NCI-H510A treated with DMSO at 0.1 percent for 48 hours (cell line): ENCODE data around the gene TLE6.
"Not testable (repeated sequence)": the region's sequence is repeated elsewhere in the genome, so short reads cannot be mapped to it uniquely, and the experiment has no call there.

Experiments
- DNase-seq: peaks from one replicate; lab custom pipeline; 2025; lab: John Stamatoyannopoulos, UW

TLE6 gene

GRCh38 chr19:2974342-2975041 lies 2.9 kb upstream of the TLE6 start:
- DNase-seq: no peak

GRCh38 chr19:2976609-2977000 lies 759 bp upstream of the TLE6 start:
- no peak for DNase-seq

GRCh38 chr19:2977746-2978138 lies 378 bp downstream of the TLE6 start:
- DNase-seq: no peak

GRCh38 chr19:2978166-2978767 lies 903 bp downstream of the TLE6 start:
- no peak for DNase-seq

- no peak for DNase-seq
Measured at GRCh38 chr19:2978772-2979171, 1.4 kb downstream of the TLE6 start.

DNA sequence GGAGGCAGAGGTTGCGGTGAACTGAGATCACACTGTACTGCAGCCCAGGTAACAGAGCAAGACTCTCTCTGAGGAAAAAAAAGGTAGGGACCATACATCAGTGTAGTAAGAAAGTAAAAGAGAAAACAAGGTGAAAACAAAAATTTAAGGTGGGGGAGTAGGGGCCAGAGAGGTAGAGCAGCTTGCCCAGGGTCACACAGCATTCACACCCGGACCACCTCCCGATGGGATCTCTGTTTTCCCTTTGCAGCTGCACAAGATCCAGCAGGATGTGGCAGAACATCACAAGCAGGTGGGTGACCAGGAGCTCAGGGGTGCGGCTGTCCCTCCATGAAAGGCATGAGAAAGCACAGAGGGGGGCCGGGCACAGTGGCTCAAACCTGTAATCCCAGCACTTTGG lies 4.5 kb downstream of the TLE6 start:
- no peak for DNase-seq

DNA sequence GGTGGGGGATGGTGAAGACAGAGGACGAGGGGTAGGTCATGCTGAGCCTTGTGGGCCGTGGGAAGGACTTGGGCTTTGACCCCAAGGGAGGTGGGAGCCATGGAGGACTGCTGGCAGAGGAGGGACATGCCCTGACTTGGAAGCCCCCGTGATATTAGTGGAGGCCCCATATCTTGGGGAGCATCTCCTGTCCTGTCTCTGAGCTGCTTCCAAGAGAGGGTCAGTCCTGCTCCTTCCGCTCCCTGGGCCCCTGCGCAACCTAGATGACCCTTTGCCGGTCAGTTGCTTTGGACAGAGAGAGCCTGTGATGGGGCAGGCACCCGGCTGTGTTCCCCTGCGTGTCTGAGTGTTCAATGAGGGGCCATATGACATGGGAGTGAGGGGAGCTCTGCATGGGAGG lies 5.2 kb downstream of the TLE6 start:
- DNase-seq: no peak

- DNase-seq: peak; percentile 4
Measured at GRCh38 chr19:2982983-2983350, 5.6 kb downstream of the TLE6 start.

DNA sequence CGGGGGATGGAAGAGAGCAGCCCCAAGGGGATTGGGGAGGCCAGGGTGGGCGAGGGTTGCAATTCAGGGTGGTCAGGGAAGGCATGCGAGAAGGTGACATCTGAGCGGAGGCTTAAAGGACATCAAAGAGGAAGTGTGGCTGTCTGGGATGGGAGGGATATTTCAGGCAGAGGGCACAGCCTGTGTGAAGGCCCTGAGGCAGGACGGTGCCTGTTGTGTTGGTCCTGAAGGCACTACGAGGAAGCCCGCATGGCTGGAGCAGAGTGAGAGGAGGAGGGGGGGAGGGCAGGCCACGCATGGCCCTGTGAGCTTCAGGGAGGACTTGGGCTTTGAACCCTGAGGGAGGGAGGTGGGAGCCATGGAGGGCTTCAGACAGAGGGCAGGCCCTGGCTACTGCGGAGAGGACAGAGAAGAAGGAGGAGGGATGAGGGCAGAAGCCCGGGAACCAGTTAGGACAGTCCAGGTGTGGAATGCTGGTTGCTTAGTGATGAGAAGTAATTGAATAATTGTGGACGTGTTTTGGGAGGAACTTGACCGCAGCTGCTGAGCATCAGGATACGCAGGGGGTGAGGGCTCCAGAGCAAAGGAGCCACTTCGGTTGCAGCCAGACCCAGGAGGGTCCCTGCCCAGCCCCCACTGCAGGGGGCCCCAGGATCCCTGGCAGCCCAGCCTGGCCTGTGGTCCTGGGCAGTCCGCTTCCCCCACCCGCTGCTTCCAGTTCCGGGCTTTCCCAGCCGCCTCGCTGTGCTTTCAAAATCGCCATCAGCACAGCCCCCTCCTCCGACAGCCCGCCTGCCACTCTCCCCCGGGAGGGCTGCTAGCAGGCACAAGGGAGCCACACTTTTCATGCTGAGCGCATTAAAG lies 6.2 kb downstream of the TLE6 start:
- peak; percentile 50 for DNase-seq

DNA sequence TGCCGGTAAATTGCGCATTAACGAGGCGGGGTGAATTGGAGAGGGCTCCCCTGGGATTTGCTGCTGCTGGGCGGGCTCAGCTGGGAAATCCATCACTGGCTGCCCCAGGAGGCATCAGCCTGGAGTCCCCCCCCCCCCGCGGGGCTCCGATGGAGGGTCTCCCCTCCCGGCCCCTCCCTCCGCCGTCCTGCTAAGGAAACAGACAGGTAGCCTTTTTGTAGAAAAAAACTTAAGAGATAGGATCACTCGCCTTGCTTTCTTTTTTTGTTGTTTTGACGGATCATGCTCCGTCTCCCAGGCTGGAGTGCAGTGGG lies 6.8 kb downstream of the TLE6 start:
- no peak for DNase-seq

GRCh38 chr19:2986951-2987524 lies 9.7 kb downstream of the TLE6 start:
- no peak for DNase-seq

DNA sequence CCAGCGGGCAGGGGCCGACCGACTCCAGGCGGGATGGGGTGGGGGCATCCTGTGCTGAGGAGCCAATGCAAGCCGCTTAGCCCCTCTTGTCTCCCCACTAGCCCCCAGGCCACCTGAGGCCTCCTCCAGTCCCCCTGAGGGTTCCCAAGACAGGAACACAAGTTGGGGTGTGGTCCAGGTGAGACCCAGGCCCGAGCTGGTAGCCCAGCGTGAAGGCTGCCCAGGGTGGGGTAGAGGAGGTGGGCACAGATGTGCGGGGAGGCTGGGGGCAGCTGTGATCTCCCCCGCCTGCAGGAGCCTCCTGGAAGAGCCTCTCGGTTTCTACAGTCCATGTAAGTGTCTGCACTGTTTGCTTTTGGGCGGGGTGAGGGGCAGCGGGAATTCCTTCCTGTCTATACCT lies 10.4 kb downstream of the TLE6 start:
- DNase-seq: no peak

DNA sequence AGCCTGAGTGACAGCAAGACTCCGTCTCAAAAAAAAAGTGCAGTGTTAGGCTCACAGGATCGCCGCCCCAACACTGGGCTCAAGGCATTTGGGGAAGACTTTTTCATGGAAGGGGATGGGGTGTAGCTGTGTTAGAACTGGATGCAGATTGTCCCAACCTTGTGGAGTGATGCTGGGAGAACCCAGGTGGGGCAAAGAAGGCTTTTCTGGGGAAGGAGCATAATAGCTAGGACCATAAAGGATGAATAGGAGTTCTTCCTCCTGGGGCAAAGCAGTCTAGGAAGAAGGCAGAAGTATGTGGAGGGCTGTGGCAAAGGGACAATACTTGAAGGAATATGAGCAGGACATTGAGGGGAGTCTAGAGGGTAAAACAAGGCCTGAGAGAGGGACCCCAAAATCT lies 11.2 kb downstream of the TLE6 start:
- DNase-seq: no peak

- DNase-seq: no peak
Measured at GRCh38 chr19:2989236-2989946, 12.0 kb downstream of the TLE6 start.

- not testable (repeated sequence) for DNase-seq
Measured at GRCh38 chr19:2992333-2992732, 15.0 kb downstream of the TLE6 start.

DNA sequence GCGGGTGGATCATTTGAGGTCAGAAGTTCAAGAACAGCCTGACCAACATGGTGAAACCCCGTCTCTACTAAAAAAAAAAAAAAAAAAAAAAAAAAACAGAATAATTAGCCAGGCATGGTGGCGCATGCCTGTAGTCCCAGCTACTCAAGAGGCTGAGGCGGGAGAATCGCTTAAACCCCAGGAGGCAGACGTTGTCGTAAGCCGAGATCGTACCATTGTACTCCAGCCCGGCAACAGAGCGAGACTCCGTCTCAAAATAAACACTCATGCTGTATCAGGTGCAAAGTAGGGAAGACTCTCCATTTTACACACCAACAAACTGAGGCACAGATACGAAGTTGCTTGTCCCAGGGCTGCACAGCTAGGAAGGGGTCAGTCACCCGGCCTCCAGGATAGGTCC lies 15.6 kb downstream of the TLE6 start:
- DNase-seq: no peak

DNA sequence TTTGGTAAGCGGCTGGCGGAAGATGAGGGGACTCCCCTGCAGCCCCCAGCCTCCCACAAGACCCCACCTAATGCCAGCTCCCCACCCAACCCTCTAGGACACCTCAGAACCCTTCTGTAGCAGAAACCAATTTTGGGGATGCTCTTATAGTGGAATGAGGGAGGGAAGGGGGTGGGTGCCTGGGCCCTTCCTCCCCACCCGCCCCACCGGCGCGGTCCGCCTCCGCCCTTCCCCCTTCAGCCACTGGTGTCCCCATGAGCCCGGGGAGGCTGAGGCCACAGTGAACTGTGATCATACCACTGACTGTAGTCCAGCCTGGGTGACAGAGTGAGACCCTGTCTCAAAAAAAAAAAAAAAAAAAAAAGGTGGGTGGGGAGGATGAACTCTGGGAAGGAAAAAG lies 16.2 kb downstream of the TLE6 start:
- DNase-seq: no peak

GRCh38 chr19:2994588-2995131 lies 17.3 kb downstream of the TLE6 start:
- no peak for DNase-seq

GRCh38 chr19:2997720-2998119 lies 20.4 kb downstream of the TLE6 start:
- DNase-seq: no peak

- no peak for DNase-seq
Measured at GRCh38 chr19:2998642-2999041, 21.3 kb downstream of the TLE6 start.

DNA sequence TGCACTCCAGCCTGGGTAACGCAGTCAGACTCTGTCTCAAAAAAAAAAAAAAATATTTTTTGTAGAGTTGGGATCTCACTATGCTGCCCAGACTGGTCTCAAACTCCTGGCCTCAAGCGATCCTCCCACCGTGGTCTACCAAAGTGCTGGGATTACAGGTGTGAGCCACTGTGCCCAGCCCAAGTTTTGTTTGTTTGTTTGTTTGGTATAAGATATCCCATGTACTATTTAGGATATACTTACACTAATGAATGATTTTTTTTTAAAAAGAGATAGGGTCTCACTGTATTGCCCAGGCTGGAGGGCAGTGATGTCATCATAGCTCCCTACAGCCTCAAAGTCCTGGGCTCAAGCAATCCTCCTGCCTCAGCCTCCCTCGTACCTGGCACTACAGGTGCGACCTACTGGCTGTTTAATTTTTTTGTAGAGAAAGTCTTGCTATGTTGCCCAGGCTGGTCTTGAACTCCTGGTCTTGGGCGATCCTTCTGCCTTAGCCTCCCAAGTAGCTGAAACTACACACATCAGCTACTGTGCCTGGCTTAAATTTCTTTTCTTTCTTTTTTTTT lies 24.0 kb downstream of the TLE6 start:
- DNase-seq: no peak

DNA sequence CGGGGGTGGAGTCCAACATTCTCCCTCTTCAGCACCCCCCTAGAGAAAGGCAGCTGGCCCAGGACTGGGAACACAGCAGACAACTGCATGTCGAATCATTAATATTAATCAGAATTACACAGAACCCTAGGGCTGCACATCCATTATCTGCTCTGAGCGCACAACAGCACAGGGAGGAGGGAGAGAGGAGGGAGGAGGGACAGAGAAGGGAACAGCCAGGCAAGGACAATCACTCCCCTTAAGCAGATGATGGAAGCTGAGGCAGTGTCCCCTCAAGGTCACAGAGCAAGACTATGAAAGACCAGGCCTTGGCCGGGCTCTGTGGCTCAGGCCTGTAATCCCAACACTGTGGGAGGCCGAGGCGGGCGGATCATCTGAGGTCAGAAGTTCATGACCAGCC lies 25.7 kb downstream of the TLE6 start:
- no peak for DNase-seq
